Lower leg skin (tissue), 4 donors: ENCODE data around the gene GNAZ. TPM values are rescaled to one million over a fixed set of nuclear protein-coding genes. Genes with fewer than 3 reads are reported as not detected.

ENCODE experiments used
- DNase-seq, 2 donors: peaks; one replicate each; pipeline ENCODE4 v3.0.0-alpha.2; 2019; ENCODE audit warnings: low spot score in 2 of 2
- H3K4me3 ChIP-seq: fragments of 200-600 bp; sonication (generic); 2 replicates; pipeline ENCODE4 v1.5.1; 2017; ENCODE audit warnings: mild to moderate bottlenecking, low read depth; ENCODE audit not compliant: poor library complexity, severe bottlenecking
- CTCF ChIP-seq, 3 donors: fragments of 450-650 bp; IDR thresholded peaks; one replicate each; pipeline ENCODE4 v1.5.1; 2016; ENCODE audit warnings: antibody characterized with exemption in 3 of 3, mild to moderate bottlenecking in 3 of 3, moderate library complexity in 2 of 3
- POLR2A ChIP-seq, 2 donors: fragments of 450-650 bp; IDR thresholded peaks; one replicate each; pipeline ENCODE4 v1.6.1; 2016 to 2017; ENCODE audit warnings: antibody characterized with exemption in 2 of 2, mild to moderate bottlenecking in 1 of 2, moderate library complexity in 1 of 2
- WGBS, 2 donors: methylation state at CpG; one replicate each; pipeline ENCODE4 v1.1.5; 2018; 5-methylcytosine and 5-hydroxymethylcytosine counted together
- intact Hi-C: fragments of 100-400 bp; cut with DNase I; formaldehyde crosslinking; loops from one replicate; pipeline ENCODE4 v1.15.0; 2023; ENCODE audit warnings: low total_unique reads
- total RNA-seq, 4 donors: library from RNA; depleted of rRNA; stranded (reverse); fragments of >200 nt; gene quantifications; one replicate each; pipeline ENCODE4 v1.1.0, GENCODE V29; 2016

GNAZ gene
- total RNA-seq, 4 donors from 2014 or later: 1.5 to 3.6 (median 2.0) TPM

- 69 to 73% methylated on average over 9 of the region's 9 CpGs for WGBS, 2 donors
- intact Hi-C loops: no loop called here
- no peak overlapping the region for H3K4me3 ChIP-seq
- TF ChIP-seq CTCF (IDR thresholded peaks at IDR 0.05): no peak
- no peak for TF ChIP-seq POLR2A (IDR thresholded peaks at IDR 0.05)
- DNase-seq: no peak
These were observed 40.6 kb upstream of the GNAZ start for GRCh38 chr22:23029521-23030228.

GRCh38 chr22:23031381-23031780 lies 38.9 kb upstream of the GNAZ start:
- TF ChIP-seq POLR2A (IDR thresholded peaks at IDR 0.05) (no peak), CTCF (IDR thresholded peaks at IDR 0.05) (no peak)
- DNase-seq: no peak
- 67 to 68% methylated on average over 4 of the region's 4 CpGs for WGBS, 2 donors
- H3K4me3 ChIP-seq: no peak overlapping the region
- intact Hi-C loops: no loop called here

- intact Hi-C loops: no loop called here
These were observed 38.5 kb upstream of the GNAZ start for GRCh38 chr22:23031786-23032185.

GRCh38 chr22:23032658-23033057 lies 37.7 kb upstream of the GNAZ start:
- TF ChIP-seq CTCF (IDR thresholded peaks at IDR 0.05): no peak
- TF ChIP-seq POLR2A (IDR thresholded peaks at IDR 0.05): no peak
- 76 to 77% methylated on average over 4 of the region's 4 CpGs for WGBS, 2 donors
- intact Hi-C loops: no loop called here
- no peak overlapping the region for H3K4me3 ChIP-seq
- no peak for DNase-seq

More at GRCh38 chr22:23031786-23032185, 38.5 kb upstream of the GNAZ start:
- 65 to 71% methylated on average over 1 of the region's 1 CpG for WGBS, 2 donors
- TF ChIP-seq POLR2A (IDR thresholded peaks at IDR 0.05) (no peak), CTCF (IDR thresholded peaks at IDR 0.05) (no peak)
- no peak overlapping the region for H3K4me3 ChIP-seq
- no peak for DNase-seq

- TF ChIP-seq POLR2A (IDR thresholded peaks at IDR 0.05) (no peak), CTCF (IDR thresholded peaks at IDR 0.05) (no peak)
- intact Hi-C loops: no loop called here
- WGBS, 2 donors: 62 to 74% methylated on average over 6 of the region's 6 CpGs
- DNase-seq: no peak
- H3K4me3 ChIP-seq: no peak overlapping the region
These were observed 37.0 kb upstream of the GNAZ start for GRCh38 chr22:23033116-23033905.
